ENCODE results near the gene MYO5B.

MYO5B gene

DNA sequence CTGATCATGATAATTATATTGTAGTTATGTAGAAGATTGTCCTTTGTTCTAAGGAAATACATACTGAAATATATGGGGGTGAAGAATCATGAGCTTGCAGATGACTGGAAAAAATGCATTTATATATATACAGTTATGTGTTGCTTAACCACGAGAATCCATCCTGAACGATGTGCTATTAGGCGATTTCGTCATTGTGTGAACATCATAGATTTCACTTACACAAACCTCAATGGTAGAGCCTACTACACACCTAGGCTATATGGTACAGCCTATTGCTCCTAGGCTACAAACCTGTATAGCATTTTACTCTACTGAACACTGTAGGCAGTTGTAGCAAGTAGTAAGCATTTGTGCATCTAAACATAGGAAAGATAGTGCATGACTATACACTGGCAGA lies 379.0 kb downstream of the MYO5B start:
- Histone ChIP-seq H3K36me3 (ENCODE audit: control insufficient read depth, low read length) (no peaks in the 10 kb centered on the region), H3K27ac (ENCODE audit: low read depth, low read length) (no peak overlapping the region), H3K79me2 (ENCODE audit: control insufficient read depth, low read length) (peaks cover 30% of the 10 kb centered on the region), H3K4me3 (ENCODE audit: low read length) (no peak overlapping the region), H3K9me2 (replicated peaks; ENCODE audit: control insufficient read depth, low read length) (no peaks in the 10 kb centered on the region), H3K4me2 (ENCODE audit: low read length) (no peak overlapping the region), H3K4me1 (ENCODE audit: control insufficient read depth, low read length) (peaks cover 20% of the 10 kb centered on the region), H3F3A (ENCODE audit: control insufficient read depth, insufficient read depth) (no peaks in the 10 kb centered on the region), H3K27me3 (ENCODE audit: control insufficient read depth, low read length) (no peaks in the 10 kb centered on the region), H4K20me1 (ENCODE audit: control insufficient read depth, insufficient read depth, low read depth, low read length) (no peaks in the 10 kb centered on the region), H3K9me3 (ENCODE audit: control insufficient read depth, insufficient read depth, low read length) (no peaks in the 10 kb centered on the region)
- TF ChIP-seq EZH2phosphoT487 (IDR thresholded peaks at IDR 0.05; ENCODE audit: borderline replicate concordance, low read length) = no peak
- TF ChIP-seq, protein P1, sequence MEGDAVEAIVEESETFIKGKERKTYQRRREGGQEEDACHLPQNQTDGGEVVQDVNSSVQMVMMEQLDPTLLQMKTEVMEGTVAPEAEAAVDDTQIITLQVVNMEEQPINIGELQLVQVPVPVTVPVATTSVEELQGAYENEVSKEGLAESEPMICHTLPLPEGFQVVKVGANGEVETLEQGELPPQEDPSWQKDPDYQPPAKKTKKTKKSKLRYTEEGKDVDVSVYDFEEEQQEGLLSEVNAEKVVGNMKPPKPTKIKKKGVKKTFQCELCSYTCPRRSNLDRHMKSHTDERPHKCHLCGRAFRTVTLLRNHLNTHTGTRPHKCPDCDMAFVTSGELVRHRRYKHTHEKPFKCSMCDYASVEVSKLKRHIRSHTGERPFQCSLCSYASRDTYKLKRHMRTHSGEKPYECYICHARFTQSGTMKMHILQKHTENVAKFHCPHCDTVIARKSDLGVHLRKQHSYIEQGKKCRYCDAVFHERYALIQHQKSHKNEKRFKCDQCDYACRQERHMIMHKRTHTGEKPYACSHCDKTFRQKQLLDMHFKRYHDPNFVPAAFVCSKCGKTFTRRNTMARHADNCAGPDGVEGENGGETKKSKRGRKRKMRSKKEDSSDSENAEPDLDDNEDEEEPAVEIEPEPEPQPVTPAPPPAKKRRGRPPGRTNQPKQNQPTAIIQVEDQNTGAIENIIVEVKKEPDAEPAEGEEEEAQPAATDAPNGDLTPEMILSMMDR (IDR thresholded peaks at IDR 0.05; ENCODE audit: low read depth, low read length, poor library complexity, severe bottlenecking) = no peak

DNA sequence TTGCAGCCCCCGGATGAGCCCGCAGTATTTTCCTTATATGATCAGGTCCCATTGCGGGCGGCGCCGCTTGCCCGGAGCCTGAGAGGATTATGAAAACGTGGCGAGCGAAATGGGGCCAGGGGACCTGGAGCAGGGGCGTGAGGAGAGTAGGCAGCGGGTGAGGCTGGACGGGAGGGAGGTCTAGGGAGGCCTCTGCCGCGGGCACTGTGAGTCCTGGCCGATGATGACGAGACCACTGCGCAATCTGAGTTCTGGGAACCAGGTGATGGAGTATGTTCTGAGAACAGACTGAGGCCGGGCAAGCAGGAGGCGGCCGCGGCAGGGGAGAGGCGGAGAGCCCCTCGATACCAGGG lies 380.8 kb downstream of the MYO5B start:
- Histone ChIP-seq H4K20me1 (ENCODE audit: control insufficient read depth, insufficient read depth, low read depth, low read length) (no peaks in the 10 kb centered on the region), H3K4me1 (ENCODE audit: control insufficient read depth, low read length) (peaks cover 20% of the 10 kb centered on the region), H3K4me2 (ENCODE audit: low read length) (peak overlapping the region; percentile 81), H3K36me3 (ENCODE audit: control insufficient read depth, low read length) (peaks cover 6% of the 10 kb centered on the region), H3K4me3 (ENCODE audit: low read length) (peak overlapping the region; percentile 92), H3K27me3 (ENCODE audit: control insufficient read depth, low read length) (no peaks in the 10 kb centered on the region), H3K27ac (ENCODE audit: low read depth, low read length) (peak overlapping the region; percentile 77; the same call in 1 of the 2 replicates), H3K9me3 (ENCODE audit: control insufficient read depth, insufficient read depth, low read length) (peaks cover 7% of the 10 kb centered on the region; the same call in 1 of the 2 replicates), H3F3A (ENCODE audit: control insufficient read depth, insufficient read depth) (no peaks in the 10 kb centered on the region), H3K9me2 (replicated peaks; ENCODE audit: control insufficient read depth, low read length) (no peaks in the 10 kb centered on the region), H3K79me2 (ENCODE audit: control insufficient read depth, low read length) (peaks cover 47% of the 10 kb centered on the region)
- TF ChIP-seq EZH2phosphoT487 (IDR thresholded peaks at IDR 0.05; ENCODE audit: borderline replicate concordance, low read length) = no peak
- TF ChIP-seq, protein P1 (IDR thresholded peaks at IDR 0.05; ENCODE audit: low read depth, low read length, poor library complexity, severe bottlenecking) = no peak

DNA sequence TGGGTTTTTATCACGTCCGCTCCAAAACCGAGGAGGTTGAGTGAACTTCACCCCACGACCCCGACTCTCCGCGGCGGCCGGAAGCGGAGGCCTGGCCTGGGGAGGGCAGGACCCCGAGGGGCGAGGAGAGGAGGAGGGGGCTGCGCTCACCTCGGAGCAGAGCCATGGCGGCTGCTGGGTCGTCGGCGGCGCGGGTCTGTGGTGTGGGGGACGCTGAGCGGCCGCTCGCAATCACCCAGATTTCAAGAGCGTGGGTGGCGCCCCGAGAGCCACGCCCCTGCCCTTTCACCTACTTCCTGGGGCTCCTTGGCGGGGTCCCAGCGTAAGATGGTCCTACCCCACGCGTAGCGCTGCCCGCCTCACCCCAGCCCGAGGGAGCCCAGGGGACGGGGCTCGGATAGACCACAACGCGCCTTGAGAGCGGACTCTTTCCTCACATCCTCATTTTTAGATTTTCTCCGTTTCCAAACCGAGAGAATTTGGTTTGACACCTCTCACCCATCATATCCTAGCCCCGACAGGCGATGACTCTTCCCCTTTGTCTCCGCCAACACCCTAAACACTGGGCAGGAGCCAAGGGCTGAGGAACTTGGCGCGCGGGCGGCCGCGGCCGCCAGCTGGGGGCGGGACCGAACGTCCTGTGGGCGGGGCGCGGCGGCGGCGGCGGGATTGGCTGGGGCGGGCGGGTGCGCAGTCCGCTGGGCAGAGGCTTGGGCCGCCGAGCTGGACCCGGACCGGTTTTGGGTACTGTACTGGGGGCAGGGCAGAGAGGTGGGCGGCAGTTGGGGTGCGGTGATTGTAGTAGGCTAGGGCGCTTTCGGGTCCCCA lies 381.4 kb downstream of the MYO5B start, which contains the start of gene ACAA2:
TSS of gene ACAA2 (minus strand) at position 215 of the 828 bp plus-strand sequence. CDS start at position 166, 49 bp downstream.
- peak within 1 kb of the TSS; percentile 92 for H3K4me3 ChIP-seq (ENCODE audit: low read length)
- H3K4me2 ChIP-seq (ENCODE audit: low read length) = peak within 1 kb of the TSS; percentile 81
- H3F3A ChIP-seq (ENCODE audit: control insufficient read depth, insufficient read depth) = no peaks in the 10 kb centered on the region
- H3K27ac ChIP-seq (ENCODE audit: low read depth, low read length) = peak within 1 kb of the TSS; percentile 77
- TF ChIP-seq EZH2phosphoT487 (IDR thresholded peaks at IDR 0.05; ENCODE audit: borderline replicate concordance, low read length) = no peak
- TF ChIP-seq, protein P1 (IDR thresholded peaks at IDR 0.05; ENCODE audit: low read depth, low read length, poor library complexity, severe bottlenecking) = no peak
- H3K27me3 ChIP-seq (ENCODE audit: control insufficient read depth, low read length) = no peaks in the 10 kb centered on the region
- peaks cover 53% of the 10 kb centered on the region for H3K79me2 ChIP-seq (ENCODE audit: control insufficient read depth, low read length)
- peaks cover 20% of the 10 kb centered on the region for H3K4me1 ChIP-seq (ENCODE audit: control insufficient read depth, low read length)
- H3K9me2 ChIP-seq (replicated peaks; ENCODE audit: control insufficient read depth, low read length) = no peaks in the 10 kb centered on the region
- peaks cover 7% of the 10 kb centered on the region; the same call in 1 of the 2 replicates for H3K9me3 ChIP-seq (ENCODE audit: control insufficient read depth, insufficient read depth, low read length)
- no peaks in the 10 kb centered on the region for H4K20me1 ChIP-seq (ENCODE audit: control insufficient read depth, insufficient read depth, low read depth, low read length)
- H3K36me3 ChIP-seq (ENCODE audit: control insufficient read depth, low read length) = peaks cover 6% of the 10 kb centered on the region

Data from DOHH2 (cell line).